Smooth muscle cell of bladder (primary cell): Measurements from ENCODE around the gene RHAG. TPM values are rescaled to one million over a fixed set of nuclear protein-coding genes. Genes with fewer than 3 reads are reported as not detected.

Experiments
- total RNA-seq: library from RNA; depleted of rRNA; stranded (reverse); fragments of >200 nt; gene quantifications from 2 replicates; pipeline ENCODE4 v1.2.3, GENCODE V29; 2014

Gene RHAG
- not detected in 2 replicates for total RNA-seq

DNA sequence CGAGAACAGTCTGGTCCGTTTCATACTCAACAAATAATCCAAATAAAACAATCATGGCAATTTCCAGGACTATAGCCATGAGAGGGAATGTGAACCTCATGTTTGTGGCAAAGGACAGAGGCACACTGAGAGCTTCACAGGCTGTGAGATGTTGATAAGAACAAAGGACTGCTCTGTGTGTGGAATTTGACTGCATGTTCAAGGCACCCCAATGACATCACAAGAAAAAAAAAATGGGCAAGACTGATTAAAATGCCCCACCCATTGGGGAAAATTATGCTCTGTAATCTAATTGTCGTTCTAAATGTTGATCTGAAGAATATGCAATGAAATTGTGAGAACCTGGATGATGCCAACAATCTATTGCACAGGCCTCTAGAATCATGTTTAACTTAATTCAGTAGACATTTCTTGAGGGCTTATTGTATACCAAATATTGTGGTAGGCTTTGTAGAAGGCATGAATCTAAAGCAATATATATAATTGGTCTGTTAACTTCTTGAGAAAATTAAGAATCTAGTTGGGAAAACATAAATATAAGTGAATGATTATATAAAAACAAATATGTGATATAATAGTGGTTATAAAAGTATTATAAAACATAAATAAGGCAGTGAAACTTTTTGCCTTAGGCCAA, at the start of gene RHAG:
TSS of gene RHAG (minus strand) at position 127 of the 637 bp plus-strand sequence. CDS start at position 100, 27 bp downstream.

Other genes with a start within 250 kb of the RHAG start
- 16.1 and 17.9 TPM in 2 replicates for gene MMUT, start 173.6 kb downstream of the RHAG start, total RNA-seq
- 2.9 and 4.0 TPM in 2 replicates for gene CENPQ, start 173.5 kb downstream of the RHAG start, total RNA-seq
- gene GLYATL3, start 136.9 kb downstream of the RHAG start, total RNA-seq = not detected in 2 replicates
- gene C6orf141, start 86.2 kb downstream of the RHAG start, total RNA-seq = 2.6 and 3.0 TPM in 2 replicates
- not detected in 2 replicates for gene CRISP2, start 76.7 kb upstream of the RHAG start, total RNA-seq
- not detected in 2 replicates for gene CRISP3, start 107.5 kb upstream of the RHAG start, total RNA-seq
- not detected in 2 replicates for gene PGK2, start 150.4 kb upstream of the RHAG start, total RNA-seq
- gene CRISP1, start 229.7 kb upstream of the RHAG start, total RNA-seq = not detected in 2 replicates